GM21619 (cell line): ENCODE measurements around the gene MPPE1.
"Not testable (repeated sequence)": the region's sequence is repeated elsewhere in the genome, so short reads cannot be mapped to it uniquely, and the experiment has no call there.

Source experiments
- ATAC-seq: cut with Tn5 transposase; IDR thresholded peaks from one replicate; pipeline ENCODE4 v1.9.1; 2021; ENCODE audit not compliant: unreplicated experiment

The MPPE1 gene

GRCh38 chr18:11857177-11857887 is 50.8 kb downstream of the MPPE1 start:
- no peak for ATAC-seq

GRCh38 chr18:11854554-11854953 is 53.6 kb downstream of the MPPE1 start:
- ATAC-seq, result not testable (repeated sequence)

- peak; percentile 37 for ATAC-seq
Measured at GRCh38 chr18:11851806-11852337, 56.2 kb downstream of the MPPE1 start.

GRCh38 chr18:11851146-11851805 is 56.8 kb downstream of the MPPE1 start, which contains the start of gene CHMP1B:
CHMP1B (plus strand) TSS chr18:11851413; CDS start chr18:11851512, 99 bp downstream.
- ATAC-seq, result peak; percentile 92

GRCh38 chr18:11850821-11851145 is 57.3 kb downstream of the MPPE1 start:
- peak; percentile 28 for ATAC-seq

- no peak for ATAC-seq
Measured at GRCh38 chr18:11849841-11850634, 58.1 kb downstream of the MPPE1 start.

- ATAC-seq, result no peak
Measured at GRCh38 chr18:11849279-11849678, 58.8 kb downstream of the MPPE1 start.

- ATAC-seq, result no peak
Measured at GRCh38 chr18:11847811-11848210, 60.3 kb downstream of the MPPE1 start.

GRCh38 chr18:11845654-11846053 is 62.5 kb downstream of the MPPE1 start:
- ATAC-seq, result no peak

GRCh38 chr18:11844436-11844835 is 63.7 kb downstream of the MPPE1 start:
- ATAC-seq, result no peak

GRCh38 chr18:11842562-11842961 is 65.6 kb downstream of the MPPE1 start:
- ATAC-seq, result no peak

- no peak for ATAC-seq
Measured at GRCh38 chr18:11840493-11840892, 67.6 kb downstream of the MPPE1 start.

GRCh38 chr18:11839556-11839955 is 68.6 kb downstream of the MPPE1 start:
- ATAC-seq, result no peak

- no peak for ATAC-seq
Measured at GRCh38 chr18:11834772-11835171, 73.3 kb downstream of the MPPE1 start.
